A204.1 (cell line): ENCODE results near the gene EPHA7.
A peak's percentile ranks its signal among the peaks of the same experiment; 100 is the strongest.

Experiments
- FAIRE-seq: peaks from 2 replicates; lab custom pipeline; 2012; peaks lifted over from hg19 to GRCh38; lab: Jason Lieb, UNC

Gene EPHA7

DNA sequence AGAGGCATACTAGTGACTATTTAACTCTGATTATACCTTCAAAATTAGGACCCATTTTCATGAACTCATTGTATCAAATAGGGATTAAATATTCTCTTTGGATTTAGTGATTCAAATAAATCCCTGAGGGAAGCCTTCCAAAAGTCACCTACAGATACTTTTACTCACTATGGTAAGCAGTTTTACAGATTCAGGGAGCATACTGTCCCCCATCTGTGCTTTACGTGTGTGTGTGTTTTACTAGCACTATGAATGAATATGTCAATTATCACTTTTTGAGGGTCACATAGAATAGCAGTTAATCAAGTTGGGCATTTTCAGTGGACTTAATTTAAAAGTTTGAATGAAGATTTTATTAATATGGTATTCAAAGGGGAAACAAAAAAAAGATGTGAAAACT is 96.7 kb downstream of the EPHA7 start:
- FAIRE-seq, result no peak

GRCh38 chr6:93319304-93319703 is 100.1 kb downstream of the EPHA7 start:
- FAIRE-seq, result no peak

- no peak for FAIRE-seq
Measured at GRCh38 chr6:93318121-93318520, 101.2 kb downstream of the EPHA7 start.

DNA sequence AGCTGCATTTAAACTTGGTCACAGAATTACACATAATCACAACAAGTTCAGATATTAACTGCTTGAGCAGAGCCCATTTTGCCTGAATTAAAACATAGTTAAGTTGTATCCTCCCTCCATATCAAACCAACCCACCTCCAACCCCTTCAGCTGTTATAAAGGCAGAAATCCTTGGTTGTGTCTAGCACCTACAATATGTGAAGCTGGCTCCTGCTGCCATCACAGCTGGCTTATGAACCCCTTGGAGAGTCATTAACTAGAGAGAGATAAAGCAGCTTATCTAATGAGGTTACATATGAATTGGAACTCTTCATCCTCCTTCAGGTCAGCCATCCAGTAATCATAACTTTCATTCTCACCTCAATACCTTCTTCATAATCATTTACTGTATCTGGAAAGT is 101.8 kb downstream of the EPHA7 start:
- no peak for FAIRE-seq

DNA sequence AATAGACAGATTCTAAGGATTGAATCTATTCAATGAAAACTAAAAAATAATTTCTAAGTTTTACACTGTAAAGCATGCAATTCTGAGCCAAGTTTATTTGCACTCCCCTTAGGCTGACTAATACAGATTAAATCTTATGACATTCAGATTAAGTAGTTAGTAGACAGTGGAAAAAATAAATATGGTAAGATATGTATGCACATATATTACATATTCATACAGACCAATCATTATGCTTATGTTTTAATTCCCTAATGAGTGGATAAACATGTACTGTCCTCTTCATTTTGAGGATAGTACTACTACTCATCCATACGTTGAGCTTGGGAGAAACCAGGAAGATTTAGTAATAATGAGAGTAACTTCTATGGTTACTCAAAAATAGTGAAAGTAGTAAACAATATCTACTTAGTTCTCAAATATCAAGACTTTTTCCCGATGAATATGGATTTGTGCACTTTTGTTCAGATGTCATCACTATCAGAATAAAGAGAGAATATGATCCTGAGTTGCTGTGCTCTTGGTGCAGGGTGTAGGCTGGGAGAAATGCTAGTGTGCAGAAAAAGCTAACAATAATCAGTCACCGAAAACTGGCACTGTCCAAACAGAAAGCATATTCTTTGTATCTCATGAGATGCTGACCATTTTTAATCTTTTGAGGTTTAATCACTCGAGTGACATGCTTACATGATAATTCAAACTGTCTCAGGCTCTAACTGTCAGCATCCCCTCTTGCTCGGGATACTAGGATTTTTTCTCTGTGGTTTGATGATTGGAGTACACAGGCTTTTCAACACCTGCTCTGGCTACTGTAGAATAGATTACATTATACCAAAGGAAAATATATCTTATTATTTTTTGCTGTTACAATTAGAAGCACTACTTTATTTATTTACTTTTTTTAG is 111.6 kb downstream of the EPHA7 start:
- peak; percentile 3 for FAIRE-seq

GRCh38 chr6:93305088-93305487 is 114.3 kb downstream of the EPHA7 start:
- no peak for FAIRE-seq

DNA sequence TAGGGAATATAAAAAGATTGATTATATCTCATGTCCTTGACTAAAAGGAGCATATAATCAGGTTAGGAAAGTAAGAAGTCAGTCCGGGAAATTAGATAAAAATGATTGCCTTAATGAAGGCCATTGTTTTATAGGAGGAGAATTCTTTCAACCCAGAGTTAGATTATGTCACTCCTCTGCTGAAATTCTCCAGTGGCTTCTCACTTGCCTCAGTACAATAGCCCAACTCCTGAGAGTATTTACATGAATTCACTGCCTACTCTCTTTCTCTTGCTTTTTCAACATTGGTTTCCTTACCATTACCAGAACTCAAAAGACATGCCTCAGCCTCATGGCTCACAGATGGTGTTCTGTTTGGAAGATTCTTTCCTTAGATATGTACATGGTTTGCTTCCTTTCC is 114.9 kb downstream of the EPHA7 start:
- FAIRE-seq, result no peak

- FAIRE-seq, result no peak
Measured at GRCh38 chr6:93300661-93301060, 118.7 kb downstream of the EPHA7 start.

GRCh38 chr6:93299622-93300021 is 119.7 kb downstream of the EPHA7 start:
- no peak for FAIRE-seq

DNA sequence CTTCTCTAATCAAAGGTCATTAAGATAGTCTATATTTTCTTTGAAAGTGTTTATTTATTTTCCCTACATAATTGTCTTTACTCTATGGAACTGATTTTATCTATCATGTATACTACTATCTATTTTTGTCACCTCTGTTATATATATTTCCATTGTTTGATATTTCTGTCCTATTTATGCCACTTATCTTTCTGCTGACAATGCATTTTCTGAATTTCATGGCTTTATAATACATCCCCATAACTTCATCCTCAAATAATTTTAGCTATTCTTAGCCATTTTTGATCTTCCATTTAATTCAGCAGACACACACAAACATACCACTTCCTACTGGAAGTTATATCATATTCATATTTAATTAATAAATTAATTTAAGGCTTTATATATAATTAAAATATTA is 123.7 kb downstream of the EPHA7 start:
- FAIRE-seq, result peak; percentile 52

DNA sequence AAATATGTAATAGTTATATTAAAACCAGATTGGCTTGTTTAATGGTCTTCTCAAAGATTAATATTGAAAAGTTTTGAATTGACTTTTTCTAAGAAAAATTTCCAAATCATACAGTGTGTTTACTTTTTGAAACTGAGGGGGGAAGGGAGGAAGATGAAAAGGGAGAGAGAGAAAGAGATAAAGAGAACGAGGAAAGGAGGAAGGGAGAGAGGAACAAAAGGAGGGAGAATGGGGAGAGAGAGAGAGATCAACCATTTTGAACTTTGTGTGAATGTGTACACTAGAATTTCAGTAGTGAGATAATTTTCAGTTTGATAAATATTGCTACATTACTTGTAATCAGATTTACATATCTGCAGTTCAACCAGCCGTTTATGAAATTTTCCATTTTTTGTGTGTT is 124.5 kb downstream of the EPHA7 start:
- FAIRE-seq, result no peak

GRCh38 chr6:93293872-93294271 is 125.5 kb downstream of the EPHA7 start:
- FAIRE-seq, result no peak

DNA sequence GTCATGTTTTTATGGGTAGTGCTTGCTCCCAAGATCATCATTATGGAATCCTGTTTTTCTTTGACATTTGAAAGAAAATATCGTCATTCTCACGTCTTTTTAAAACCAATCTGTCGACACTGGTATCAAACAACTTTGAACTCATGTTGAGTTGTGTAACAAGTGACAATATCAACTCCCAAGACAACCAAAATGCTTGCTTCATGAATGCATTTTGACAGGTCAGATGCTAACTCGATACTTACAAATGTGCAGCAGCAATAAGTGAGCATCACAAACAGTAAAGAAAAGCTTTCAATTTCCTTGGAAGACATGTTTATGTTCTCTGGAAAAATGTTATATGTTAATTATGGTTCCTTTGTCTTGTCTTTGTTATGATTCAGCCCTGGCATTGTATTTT is 125.9 kb downstream of the EPHA7 start:
- FAIRE-seq, result no peak

GRCh38 chr6:93282521-93283031 is 136.8 kb downstream of the EPHA7 start:
- no peak for FAIRE-seq

GRCh38 chr6:93278241-93278640 is 141.1 kb downstream of the EPHA7 start:
- no peak for FAIRE-seq

GRCh38 chr6:93272896-93273295 is 146.5 kb downstream of the EPHA7 start:
- no peak for FAIRE-seq

DNA sequence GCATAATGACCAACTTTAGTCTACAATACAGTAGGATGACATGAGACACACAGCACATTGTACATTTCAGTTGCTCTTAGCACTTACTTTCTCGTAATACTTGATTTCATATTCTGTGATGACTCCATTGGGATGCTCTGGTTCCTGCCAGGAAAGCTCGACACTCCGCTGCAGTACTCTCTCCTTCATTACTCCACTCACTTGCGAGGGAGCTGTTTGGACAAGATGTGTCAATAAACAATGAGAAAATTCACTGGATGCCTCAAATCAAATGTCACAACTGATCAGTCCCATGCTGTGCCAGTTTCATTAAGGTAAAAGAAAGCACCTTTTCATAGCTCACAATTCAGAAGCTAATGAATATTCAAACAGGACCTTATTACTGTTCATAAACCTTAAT is 147.1 kb downstream of the EPHA7 start:
- no peak for FAIRE-seq

GRCh38 chr6:93266116-93266817 is 153.1 kb downstream of the EPHA7 start:
- FAIRE-seq, result no peak

- no peak for FAIRE-seq
Measured at GRCh38 chr6:93260881-93261280, 158.5 kb downstream of the EPHA7 start.

GRCh38 chr6:93259332-93259731 is 160.0 kb downstream of the EPHA7 start:
- FAIRE-seq, result no peak

GRCh38 chr6:93252930-93253329 is 166.4 kb downstream of the EPHA7 start:
- FAIRE-seq, result no peak

GRCh38 chr6:93248631-93249030 is 170.7 kb downstream of the EPHA7 start:
- FAIRE-seq, result no peak

GRCh38 chr6:93243231-93243778 is 176.1 kb downstream of the EPHA7 start:
- FAIRE-seq, result no peak
